Measurements from ENCODE around the gene CERT1. TPM values are rescaled to one million over a fixed set of nuclear protein-coding genes. Genes with fewer than 3 reads are reported as not detected.

The CERT1 gene
- polyA plus RNA-seq, 12 donors: 32.2 to 130 (median 37.9) TPM

GRCh38 chr5:75481024-75481423 lies 30.4 kb downstream of the CERT1 start:
- DNase-seq: no peak

- no peak for DNase-seq
These were observed 36.1 kb downstream of the CERT1 start for GRCh38 chr5:75475364-75475763.

- no peak for DNase-seq
These were observed 38.0 kb downstream of the CERT1 start for GRCh38 chr5:75473463-75473862.

- no peak for DNase-seq
These were observed 38.5 kb downstream of the CERT1 start for GRCh38 chr5:75472973-75473372.

GRCh38 chr5:75471193-75471592 lies 40.2 kb downstream of the CERT1 start:
- no peak for DNase-seq

- no peak for DNase-seq
These were observed 42.4 kb downstream of the CERT1 start for GRCh38 chr5:75469017-75469416.

- no peak for DNase-seq
These were observed 42.8 kb downstream of the CERT1 start for GRCh38 chr5:75468593-75468992.

GRCh38 chr5:75466006-75466716 lies 45.3 kb downstream of the CERT1 start:
- DNase-seq: no peak

GRCh38 chr5:75465480-75465879 lies 45.9 kb downstream of the CERT1 start:
- no peak for DNase-seq

GRCh38 chr5:75463726-75464125 lies 47.7 kb downstream of the CERT1 start:
- DNase-seq: no peak

- DNase-seq: no peak
These were observed 49.8 kb downstream of the CERT1 start for GRCh38 chr5:75461679-75462078.

- no peak for DNase-seq
These were observed 50.4 kb downstream of the CERT1 start for GRCh38 chr5:75460942-75461610.

- no peak for DNase-seq
These were observed 50.9 kb downstream of the CERT1 start for GRCh38 chr5:75460532-75460931.

GRCh38 chr5:75457691-75458090 lies 53.7 kb downstream of the CERT1 start:
- DNase-seq: no peak

- DNase-seq: no peak
These were observed 54.3 kb downstream of the CERT1 start for GRCh38 chr5:75457161-75457560.

GRCh38 chr5:75450069-75450468 lies 61.4 kb downstream of the CERT1 start:
- DNase-seq: no peak

GRCh38 chr5:75446068-75446467 lies 65.4 kb downstream of the CERT1 start:
- DNase-seq: no peak

- no peak for DNase-seq
These were observed 69.9 kb downstream of the CERT1 start for GRCh38 chr5:75441560-75441959.

GRCh38 chr5:75439276-75439675 lies 72.2 kb downstream of the CERT1 start:
- no peak for DNase-seq

- DNase-seq: no peak
These were observed 72.7 kb downstream of the CERT1 start for GRCh38 chr5:75438722-75439121.

GRCh38 chr5:75435096-75435495 lies 76.3 kb downstream of the CERT1 start:
- no peak for DNase-seq

- no peak for DNase-seq
These were observed 77.5 kb downstream of the CERT1 start for GRCh38 chr5:75433814-75434506.

- no peak for DNase-seq
These were observed 97.2 kb downstream of the CERT1 start for GRCh38 chr5:75414241-75414640.
